WTC11 (cell line): ENCODE data around the gene ELOA. TPM values are rescaled to one million over a fixed set of nuclear protein-coding genes. Genes with fewer than 3 reads are reported as not detected.

Experiments
- ATAC-seq: fragments of 200-7000 bp; cut with Tn5 transposase; 2 replicates; pipeline ENCODE4 v1.10.0; 2021; ENCODE audit warnings: mild to moderate bottlenecking, moderate library complexity
- CTCF ChIA-PET: fragments of 300-600 bp; sonication (Branson Sonifier 250); formaldehyde crosslinking; loops from one replicate; lab custom pipeline; 2021; ENCODE audit warnings: antibody characterized with exemption; lab: Charles Lee
- POLR2A ChIA-PET: fragments of 350-600 bp; sonication (Branson Sonifier 250); formaldehyde crosslinking; loops from one replicate; lab custom pipeline; 2021; ENCODE audit warnings: antibody characterized with exemption; lab: Charles Lee
- DNase-seq: peaks from one replicate; pipeline ENCODE4 v3.0.0; 2021; ENCODE audit warnings: low spot score
- H3K27ac Mint-ChIP-seq: 2 replicates; pipeline ENCODE4 v1.8.0; 2021; ENCODE audit warnings: mixed read lengths
- H3K27me3 Mint-ChIP-seq: 2 replicates; pipeline ENCODE4 v1.8.0; 2021; ENCODE audit warnings: low read depth, mild to moderate bottlenecking, moderate library complexity, mixed read lengths
- H3K36me3 Mint-ChIP-seq: 2 replicates; pipeline ENCODE4 v1.8.0; 2021; ENCODE audit warnings: mixed read lengths
- H3K4me1 Mint-ChIP-seq: 2 replicates; pipeline ENCODE4 v1.8.0; 2022; ENCODE audit warnings: mixed read lengths
- H3K4me3 Mint-ChIP-seq: 2 replicates; pipeline ENCODE4 v1.8.0; 2021; ENCODE audit warnings: mild to moderate bottlenecking, moderate library complexity, mixed read lengths
- H3K9me3 Mint-ChIP-seq: 2 replicates; pipeline ENCODE4 v1.8.0; 2021; ENCODE audit warnings: mixed read lengths
- CTCF ChIP-seq: fragments of 200-600 bp; IDR thresholded peaks from 2 replicates; pipeline ENCODE4 v1.8.0; 2022; ENCODE audit warnings: antibody characterized with exemption
- ERG ChIP-seq: fragments of 250-450 bp; sonication (Bioruptor Pico); IDR thresholded peaks from 2 replicates; pipeline ENCODE4 v1.8.0; 2021; ENCODE audit warnings: mild to moderate bottlenecking
- FOXJ3 ChIP-seq: sonication (generic); formaldehyde crosslinking; IDR thresholded peaks from 2 replicates; pipeline ENCODE4 v1.9.0; 2021; ENCODE audit warnings: missing genetic modification reagents, mild to moderate bottlenecking, borderline replicate concordance
- FOXK1 ChIP-seq: sonication (generic); formaldehyde crosslinking; IDR thresholded peaks from 2 replicates; pipeline ENCODE4 v1.8.0; 2022; ENCODE audit warnings: mild to moderate bottlenecking, moderate library complexity, missing genetic modification reagents
- FOXP4 ChIP-seq: sonication (generic); formaldehyde crosslinking; IDR thresholded peaks from 2 replicates; pipeline ENCODE4 v1.8.0; 2022; ENCODE audit warnings: mild to moderate bottlenecking, missing genetic modification reagents
- GABPB1 ChIP-seq: sonication (generic); formaldehyde crosslinking; IDR thresholded peaks from 2 replicates; pipeline ENCODE4 v1.8.1; 2023; ENCODE audit warnings: mild to moderate bottlenecking, missing genetic modification reagents
- GRHL2 ChIP-seq: fragments of 250-450 bp; sonication (Bioruptor Pico); IDR thresholded peaks from 2 replicates; pipeline ENCODE4 v1.8.0; 2022; ENCODE audit warnings: mild to moderate bottlenecking, moderate library complexity; ENCODE audit not compliant: insufficient replicate concordance, severe bottlenecking
- KAT7 ChIP-seq: sonication (generic); formaldehyde crosslinking; IDR thresholded peaks from 2 replicates; pipeline ENCODE4 v1.8.1; 2023; ENCODE audit warnings: missing genetic modification reagents, mild to moderate bottlenecking, borderline replicate concordance
- MAX ChIP-seq: sonication (generic); formaldehyde crosslinking; IDR thresholded peaks from 2 replicates; pipeline ENCODE4 v1.8.0; 2022; ENCODE audit warnings: mild to moderate bottlenecking, missing genetic modification reagents
- NFYB ChIP-seq: sonication (generic); formaldehyde crosslinking; conservative IDR thresholded peaks from 2 replicates; pipeline ENCODE4 v1.8.0; 2022; ENCODE audit warnings: low read depth, missing genetic modification reagents
- RORB ChIP-seq: fragments of 250-450 bp; sonication (Bioruptor Pico); IDR thresholded peaks from 2 replicates; pipeline ENCODE4 v1.9.0; 2021; ENCODE audit warnings: mild to moderate bottlenecking
- SOX15 ChIP-seq: fragments of 250-450 bp; sonication (Bioruptor Pico); IDR thresholded peaks from 2 replicates; pipeline ENCODE4 v1.9.0; 2021; ENCODE audit warnings: mild to moderate bottlenecking
- TCF7 ChIP-seq: sonication (generic); formaldehyde crosslinking; IDR thresholded peaks from 2 replicates; pipeline ENCODE4 v1.8.0; 2022; ENCODE audit warnings: mild to moderate bottlenecking, low read depth, missing genetic modification reagents, moderate library complexity
- USF1 ChIP-seq: sonication (generic); formaldehyde crosslinking; IDR thresholded peaks from 2 replicates; pipeline ENCODE4 v1.8.0; 2022; ENCODE audit warnings: mild to moderate bottlenecking, missing genetic modification reagents
- ZNF219 ChIP-seq: sonication (generic); formaldehyde crosslinking; IDR thresholded peaks from 2 replicates; pipeline ENCODE4 v1.8.0; 2023; ENCODE audit warnings: missing genetic modification reagents, mild to moderate bottlenecking, borderline replicate concordance
- ZNF317 ChIP-seq: sonication (generic); formaldehyde crosslinking; IDR thresholded peaks from 2 replicates; pipeline ENCODE4 v1.8.1; 2023; ENCODE audit warnings: low read depth, mild to moderate bottlenecking, moderate library complexity, missing genetic modification reagents, borderline replicate concordance
- ZNF416 ChIP-seq: fragments of 250-450 bp; sonication (Bioruptor Pico); IDR thresholded peaks from 2 replicates; pipeline ENCODE4 v1.9.0; 2021; ENCODE audit warnings: mild to moderate bottlenecking, inconsistent platforms
- total RNA-seq: library from RNA; stranded (reverse); gene quantifications from 3 replicates; pipeline ENCODE4 v1.2.3, GENCODE V29; 2021
- TF ChIP-seq, protein P1 (sequence below): sonication (generic); formaldehyde crosslinking; IDR thresholded peaks from 2 replicates; pipeline ENCODE4 v1.8.1; 2022; ENCODE audit warnings: low read depth, mild to moderate bottlenecking, moderate library complexity, missing genetic modification reagents, borderline replicate concordance

The ELOA gene
- total RNA-seq, 1 experiment from 2014 or later = 45.1 TPM

- TF ChIP-seq CTCF = peak; percentile 51
- TF ChIP-seq KAT7 (CRISPR knock-in tag) = no peak
- H3K4me1 Mint-ChIP-seq = no peaks in the 10 kb centered on the region
- peak; percentile 44 for DNase-seq
- H3K9me3 Mint-ChIP-seq = no peaks in the 10 kb centered on the region
- peaks cover 69% of the 10 kb centered on the region for H3K36me3 Mint-ChIP-seq
- POLR2A ChIA-PET = interaction anchor here (1.2 kb wide), 1 partner anchor 48 kb away, joined by 3 read pairs; no protein-coding TSS in a partner anchor
- H3K27me3 Mint-ChIP-seq = no peaks in the 10 kb centered on the region
- peak overlapping the region; percentile 77; the same call in 1 of the 2 replicates for H3K27ac Mint-ChIP-seq
- H3K4me3 Mint-ChIP-seq = no peak overlapping the region
- peak; percentile 90 for ATAC-seq
- CTCF ChIA-PET = interaction anchor here (0.6 to 1.2 kb wide), 3 partner anchors 15 to 166 kb away, joined by 3 to 4 read pairs (median 3); no protein-coding TSS in a partner anchor
Observed at GRCh38 chr1:23751050-23751814, 8.0 kb downstream of the ELOA start.

DNA sequence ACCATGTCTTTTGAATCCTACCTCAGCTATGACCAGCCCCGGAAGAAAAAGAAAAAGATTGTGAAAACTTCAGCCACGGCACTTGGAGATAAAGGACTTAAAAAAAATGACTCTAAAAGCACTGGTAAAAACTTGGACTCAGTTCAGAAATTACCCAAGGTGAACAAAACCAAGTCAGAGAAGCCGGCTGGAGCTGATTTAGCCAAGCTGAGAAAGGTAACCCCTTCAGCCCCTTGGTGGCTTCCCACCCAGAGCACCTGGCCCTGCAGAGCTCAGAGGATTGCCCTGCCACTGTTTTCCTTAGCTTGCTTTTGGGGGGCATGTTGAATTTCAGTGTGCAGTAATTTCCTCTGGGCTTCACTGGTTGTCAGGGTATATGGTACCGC lies 8.5 kb downstream of the ELOA start:
- H3K4me3 Mint-ChIP-seq = no peak overlapping the region
- no peaks in the 10 kb centered on the region for H3K4me1 Mint-ChIP-seq
- H3K27me3 Mint-ChIP-seq = no peaks in the 10 kb centered on the region
- TF ChIP-seq GABPB1 (CRISPR knock-in tag) (no peak), SOX15 (CRISPR knock-in tag) (no peak), GRHL2 (CRISPR knock-in tag) (no peak)
- TF ChIP-seq, all 79 proteins: peak for 0
- DNase-seq (no peak), ATAC-seq (no peak)
- peak overlapping the region; percentile 77; the same call in 1 of the 2 replicates for H3K27ac Mint-ChIP-seq
- POLR2A ChIA-PET = interaction anchor here (1.2 kb wide), 1 partner anchor 48 kb away, joined by 3 read pairs; no protein-coding TSS in a partner anchor
- no peaks in the 10 kb centered on the region for H3K9me3 Mint-ChIP-seq
- CTCF ChIA-PET = interaction anchor here (1.2 kb wide), 2 partner anchors 14 to 165 kb away, joined by 3 to 4 read pairs; no protein-coding TSS in a partner anchor
- peaks cover 71% of the 10 kb centered on the region for H3K36me3 Mint-ChIP-seq

GRCh38 chr1:23752909-23753308 lies 9.6 kb downstream of the ELOA start:
- DNase-seq (no peak), ATAC-seq (no peak)
- H3K4me1 Mint-ChIP-seq = no peaks in the 10 kb centered on the region
- H3K36me3 Mint-ChIP-seq = peaks cover 78% of the 10 kb centered on the region
- no peak overlapping the region for H3K4me3 Mint-ChIP-seq
- H3K27ac Mint-ChIP-seq = no peak overlapping the region
- H3K27me3 Mint-ChIP-seq = no peaks in the 10 kb centered on the region
- CTCF ChIA-PET = interaction anchor here (2.5 kb wide), 1 partner anchor 7 kb away, joined by 10 read pairs; no protein-coding TSS in a partner anchor
- no peaks in the 10 kb centered on the region for H3K9me3 Mint-ChIP-seq
- TF ChIP-seq GABPB1 (CRISPR knock-in tag) = peak; percentile 56; the same call in 1 of the 2 replicates
- no peak for TF ChIP-seq ERG (CRISPR knock-in tag)
- TF ChIP-seq, all 79 proteins: peak for 1
- POLR2A ChIA-PET = no interaction called here

DNA sequence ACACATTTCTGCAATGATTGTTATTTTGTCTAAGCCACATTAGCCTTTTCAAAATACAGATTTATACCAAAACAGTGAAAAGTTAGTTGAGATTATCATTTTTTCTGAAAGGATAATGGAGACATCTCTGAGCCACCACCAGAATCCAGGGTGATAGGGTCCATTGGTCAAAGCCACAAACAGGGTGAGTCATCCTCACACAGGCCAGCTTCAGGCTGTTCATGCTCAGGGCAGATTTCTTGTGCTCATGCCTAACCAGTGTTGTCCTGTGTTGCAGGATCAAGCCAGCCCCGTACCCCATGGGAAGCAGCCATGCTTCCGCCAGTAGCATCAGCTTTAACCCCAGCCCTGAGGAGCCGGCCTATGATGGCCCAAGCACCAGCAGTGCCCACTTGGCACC lies 13.4 kb downstream of the ELOA start:
- H3K4me1 Mint-ChIP-seq = no peaks in the 10 kb centered on the region
- no peak for ATAC-seq
- no peak overlapping the region for H3K27ac Mint-ChIP-seq
- H3K36me3 Mint-ChIP-seq = peaks cover 86% of the 10 kb centered on the region
- H3K27me3 Mint-ChIP-seq = no peaks in the 10 kb centered on the region
- CTCF ChIA-PET = interaction anchor here (1.4 kb wide), 1 partner anchor 15 kb away, joined by 4 read pairs; no protein-coding TSS in a partner anchor
- DNase-seq = no peak
- POLR2A ChIA-PET = no interaction called here
- no peaks in the 10 kb centered on the region for H3K9me3 Mint-ChIP-seq
- H3K4me3 Mint-ChIP-seq = no peak overlapping the region
- TF ChIP-seq RORB (CRISPR knock-in tag) (no peak), TCF7 (no peak), MAX (no peak), FOXK1 (CRISPR knock-in tag) (no peak), ZNF416 (CRISPR knock-in tag) (no peak), GRHL2 (CRISPR knock-in tag) (no peak), ZNF219 (no peak), FOXJ3 (CRISPR knock-in tag) (no peak), ZNF317 (no peak), FOXP4 (CRISPR knock-in tag) (no peak), NFYB (CRISPR knock-in tag) (no peak), SOX15 (CRISPR knock-in tag) (no peak), USF1 (no peak)
- TF ChIP-seq, protein P1, sequence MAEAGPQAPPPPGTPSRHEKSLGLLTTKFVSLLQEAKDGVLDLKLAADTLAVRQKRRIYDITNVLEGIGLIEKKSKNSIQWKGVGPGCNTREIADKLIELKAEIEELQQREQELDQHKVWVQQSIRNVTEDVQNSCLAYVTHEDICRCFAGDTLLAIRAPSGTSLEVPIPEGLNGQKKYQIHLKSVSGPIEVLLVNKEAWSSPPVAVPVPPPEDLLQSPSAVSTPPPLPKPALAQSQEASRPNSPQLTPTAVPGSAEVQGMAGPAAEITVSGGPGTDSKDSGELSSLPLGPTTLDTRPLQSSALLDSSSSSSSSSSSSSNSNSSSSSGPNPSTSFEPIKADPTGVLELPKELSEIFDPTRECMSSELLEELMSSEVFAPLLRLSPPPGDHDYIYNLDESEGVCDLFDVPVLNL = no peak
